HepG2 (cell line): ENCODE data around the gene CARD9. TPM values are rescaled to one million over a fixed set of nuclear protein-coding genes. Genes with fewer than 3 reads are reported as not detected.
"Not testable (repeated sequence)": the region's sequence is repeated elsewhere in the genome, so short reads cannot be mapped to it uniquely, and the experiment has no call there.

ENCODE experiments used
- ATAC-seq: fragments of 200-7000 bp; cut with Tn5 transposase; 3 replicates; pipeline ENCODE4 v1.9.1; 2020; ENCODE audit warnings: mild to moderate bottlenecking, moderate library complexity
- BruUV-seq: library from RNA; stranded (reverse); fragments of 400-500 nt; replicated peaks from 2 replicates; lab custom pipeline; 2021; lab: Mats Ljungman, UMichigan
- CTCF ChIA-PET: fragments of 300-600 bp; formaldehyde crosslinking; extraction: SDS; loops from one replicate; lab custom pipeline; 2021; ENCODE audit warnings: low total read pairs, inconsistent platforms, low intra/inter-chr PET ratio; lab: Yijun Ruan, JAX
- POLR2A ChIA-PET: fragments of 350-600 bp; sonication (Branson Sonifier 250); formaldehyde crosslinking; loops from one replicate; lab custom pipeline; 2020; ENCODE audit warnings: antibody characterized with exemption, inconsistent platforms; lab: Yijun Ruan, JAX
- DNase-seq: peaks from one replicate; pipeline ENCODE4 v3.0.0-alpha.2; 2015; ENCODE audit warnings: low spot score
- FAIRE-seq: peaks from 3 replicates; lab custom pipeline; 2011; peaks lifted over from hg19 to GRCh38; lab: Jason Lieb, UNC
- H2AFZ ChIP-seq: one replicate; pipeline ENCODE4 v1.6.1; 2011; ENCODE audit warnings: low read length, inconsistent platforms
- H3K27ac ChIP-seq: fragments of 300-600 bp; 3 replicates; pipeline ENCODE4 v1.8.0; 2011; ENCODE audit warnings: mixed run types, mild to moderate bottlenecking, mixed read lengths, low read length, inconsistent platforms; ENCODE audit not compliant: insufficient read depth; ENCODE audit errors: extremely low read length
- H3K27me3 ChIP-seq, 2 experiments: fragments of 200-600 bp in 1 of 2; 2 replicates in 1 of 2; 3 replicates in 1 of 2; pipeline versions ENCODE4 v1.6.0 to v1.8.0; 2011; ENCODE audit warnings: low read length in 2 of 2, mild to moderate bottlenecking in 2 of 2, moderate library complexity in 2 of 2, inconsistent platforms in 1 of 2; ENCODE audit not compliant: insufficient read depth in 2 of 2, control insufficient read depth in 1 of 2
- H3K36me3 ChIP-seq, 2 experiments: fragments of 200-600 bp in 1 of 2; replicated peaks in 1 of 2; 2 replicates in 1 of 2; 3 replicates in 1 of 2; pipeline versions ENCODE4 v1.5.1 to v1.8.0; 2011; ENCODE audit warnings: low read length in 2 of 2, inconsistent platforms in 1 of 2; ENCODE audit not compliant: insufficient read depth in 2 of 2, control insufficient read depth in 1 of 2
- H3K4me1 ChIP-seq: 2 replicates; pipeline ENCODE4 v1.5.1; 2012; ENCODE audit warnings: low read length, inconsistent platforms; ENCODE audit not compliant: insufficient read depth
- H3K4me2 ChIP-seq: 2 replicates; pipeline ENCODE4 v1.6.0; 2011; ENCODE audit warnings: low read depth, low read length, inconsistent platforms
- H3K4me3 ChIP-seq, 3 experiments: fragments of 200-600 bp in 1 of 3; sonication (generic), shearing (Covaris generic) in 1 of 3; replicated peaks in 1 of 3; 2 replicates each; pipeline ENCODE4 v1.5.1; 2011 to 2016; ENCODE audit warnings: low read length in 3 of 3, inconsistent platforms in 2 of 3, low read depth in 2 of 3, mild to moderate bottlenecking in 2 of 3, control low read depth in 1 of 3, mixed read lengths in 1 of 3; ENCODE audit not compliant: insufficient read depth in 1 of 3
- H3K79me2 ChIP-seq: one replicate; pipeline ENCODE4 v1.6.1; 2011; ENCODE audit warnings: low read length, inconsistent platforms; ENCODE audit not compliant: insufficient read depth
- H3K9ac ChIP-seq: 2 replicates; pipeline ENCODE4 v1.6.0; 2011; ENCODE audit warnings: mild to moderate bottlenecking, low read depth, low read length, inconsistent platforms; ENCODE audit not compliant: insufficient read depth
- H3K9me3 ChIP-seq: 2 replicates; pipeline ENCODE4 v1.5.1; 2012; ENCODE audit warnings: mild to moderate bottlenecking, low read length
- H4K20me1 ChIP-seq: 2 replicates; pipeline ENCODE4 v1.6.0; 2011; ENCODE audit warnings: inconsistent platforms, mild to moderate bottlenecking, low read length, moderate library complexity; ENCODE audit not compliant: insufficient read depth
- GATAD2A ChIP-seq: IDR thresholded peaks from 2 replicates; pipeline ENCODE4 v1.6.1; 2016
- SOX6 ChIP-seq, 2 experiments: fragments of 450-650 bp in 1 of 2; sonication (generic) in 1 of 2; formaldehyde crosslinking in 1 of 2; IDR thresholded peaks; 2 replicates each; pipeline versions ENCODE4 v1.4.0 to v1.6.1; 2017 to 2020; ENCODE audit warnings: antibody characterized with exemption in 1 of 2, mild to moderate bottlenecking in 1 of 2, missing genetic modification reagents in 1 of 2
- ZNF362 ChIP-seq: sonication (generic); formaldehyde crosslinking; IDR thresholded peaks from 2 replicates; pipeline ENCODE4 v1.4.0; 2020; ENCODE audit warnings: missing genetic modification reagents, mild to moderate bottlenecking, borderline replicate concordance
- WGBS: methylation state at CpG from one replicate; pipeline ENCODE4 v1.1.6; 2017; ENCODE audit warnings: low lambda C conversion rate; 5-methylcytosine and 5-hydroxymethylcytosine counted together
- in situ Hi-C: cut with HindIII; loops from 2 replicates; pipeline ENCODE4 v1.10.0; 2017; ENCODE audit warnings: low pct_unique_long_range_greater_than_20kb; ENCODE audit not compliant: extremely low pct_ligation_motif_present
- intact Hi-C: fragments of 100-400 bp; cut with micrococcal nuclease; formaldehyde crosslinking; loops from one replicate; pipeline ENCODE4 v1.10.0; 2022; ENCODE audit not compliant: unreplicated experiment
- polyA plus RNA-seq, 8 experiments: library from polyadenylated mRNA; depleted of rRNA in 3 of 8; stranded (reverse) in 7 of 8; unstranded in 1 of 8; fragments of >200 nt; fragmentation: Illumina TruSeq in 4 of 8; extraction: Trizol in 4 of 8; gene quantifications; 2 replicates each; pipeline versions ENCODE4 v1.2.1 to v1.2.3, GENCODE V29; 2011 to 2016; ENCODE audit warnings: low read depth in 4 of 8, missing spikeins in 1 of 8, mixed read lengths in 1 of 8; ENCODE audit not compliant: insufficient read depth in 1 of 8
- total RNA-seq, 5 experiments: library from RNA; depleted of rRNA; stranded (reverse); fragments of >200 nt; fragmentation: Illumina TruSeq; extraction: Trizol; gene quantifications; 2 replicates each; pipeline ENCODE4 v1.2.3, GENCODE V29; 2016; ENCODE audit warnings: low read depth in 1 of 5
- TF ChIP-seq, protein P1 (sequence below): sonication (generic); formaldehyde crosslinking; IDR thresholded peaks from 2 replicates; pipeline ENCODE4 v1.8.0; 2022; ENCODE audit warnings: mild to moderate bottlenecking, missing genetic modification reagents

CARD9 gene
- total and polyA plus RNA-seq, 2 of the 13 experiments (the other 11 are each of a cell fraction or from before 2014, with no cell fraction given), result 3.3 to 7.4 TPM

DNA sequence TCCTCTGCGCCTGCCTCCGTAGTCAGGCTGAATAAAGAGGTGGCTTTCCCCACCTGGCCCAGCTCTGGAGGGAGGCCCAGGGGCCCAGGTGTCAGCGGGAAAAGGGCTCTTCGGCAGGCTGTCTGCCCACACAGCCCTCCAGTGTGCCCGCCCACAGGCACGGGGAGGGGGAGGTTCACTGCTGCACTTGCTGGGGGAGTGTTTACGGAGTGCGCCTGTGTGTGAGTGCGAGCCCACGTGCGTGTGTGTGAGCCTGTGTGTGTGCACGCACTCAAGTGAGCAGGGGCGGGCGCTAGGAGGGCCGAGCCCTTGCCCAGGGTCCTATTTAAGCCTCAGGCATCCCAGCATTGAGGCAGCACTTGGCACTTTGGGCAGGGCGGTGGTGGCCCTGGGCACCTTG, 20.8 kb downstream of the CARD9 start (continued):
- TF ChIP-seq, protein P1, sequence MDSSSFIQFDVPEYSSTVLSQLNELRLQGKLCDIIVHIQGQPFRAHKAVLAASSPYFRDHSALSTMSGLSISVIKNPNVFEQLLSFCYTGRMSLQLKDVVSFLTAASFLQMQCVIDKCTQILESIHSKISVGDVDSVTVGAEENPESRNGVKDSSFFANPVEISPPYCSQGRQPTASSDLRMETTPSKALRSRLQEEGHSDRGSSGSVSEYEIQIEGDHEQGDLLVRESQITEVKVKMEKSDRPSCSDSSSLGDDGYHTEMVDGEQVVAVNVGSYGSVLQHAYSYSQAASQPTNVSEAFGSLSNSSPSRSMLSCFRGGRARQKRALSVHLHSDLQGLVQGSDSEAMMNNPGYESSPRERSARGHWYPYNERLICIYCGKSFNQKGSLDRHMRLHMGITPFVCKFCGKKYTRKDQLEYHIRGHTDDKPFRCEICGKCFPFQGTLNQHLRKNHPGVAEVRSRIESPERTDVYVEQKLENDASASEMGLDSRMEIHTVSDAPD (CRISPR knock-in tag), result no peak
- no peak for TF ChIP-seq SOX6 (IDR thresholded peaks at IDR 0.05)
- no peak for TF ChIP-seq SOX6 (CRISPR knock-in tag; IDR thresholded peaks at IDR 0.05)
- 0 out of 2 replicates have a peak, but pooled peaks have one; percentile 19 for TF ChIP-seq GATAD2A (CRISPR knock-in tag)
- TF ChIP-seq ZNF362, result no peak

GRCh38 chr9:136351868-136352267, 21.6 kb downstream of the CARD9 start:
- H3K4me2 ChIP-seq, H3K27me3 ChIP-seq, DNase-seq, CTCF ChIA-PET, H3K36me3 ChIP-seq, intact Hi-C loops, H3K79me2 ChIP-seq, BruUV-seq, H4K20me1 ChIP-seq, in situ Hi-C loops, H3K4me3 ChIP-seq, H3K9ac ChIP-seq, ATAC-seq, H2AFZ ChIP-seq, H3K27ac ChIP-seq, H3K9me3 ChIP-seq, FAIRE-seq: not testable (repeated sequence)
- peaks cover 45% of the 10 kb centered on the region for H3K4me1 ChIP-seq
- 40% methylated on average over 3 of the region's 24 CpGs for WGBS
- POLR2A ChIA-PET, result interaction anchor here (1.5 kb wide), 1 partner anchor 11 kb away, joined by 8 read pairs; the partner anchor contains the start of gene DNLZ
